ENCODE results near the gene NSUN6.

GRCh38 chr10:18504161-18504560 is 147.2 kb downstream of the NSUN6 start:
- TF ChIP-seq POLR2AphosphoS5 (IDR thresholded peaks at IDR 0.05; ENCODE audit: borderline replicate concordance, low read depth, low read length) (no peak), EZH2 (IDR thresholded peaks at IDR 0.05) (no peak), FOXP2 (optimal IDR thresholded peaks at IDR 0.05; ENCODE audit: control extremely low read depth, extremely low read length, insufficient read depth) (no peak)
